ENCODE measurements around the gene ADARB2. TPM values are rescaled to one million over a fixed set of nuclear protein-coding genes. Genes with fewer than 3 reads are reported as not detected.

Gene ADARB2
- total RNA-seq, 1 donor from 2014 or later = 38.7 TPM

GRCh38 chr10:1631282-1631681 is 106.0 kb downstream of the ADARB2 start:
- Mint-ChIP-seq H3K27ac (ENCODE audit: unreplicated experiment) (no peak overlapping the region), H3K36me3 (ENCODE audit: unreplicated experiment) (peaks cover 4% of the 10 kb centered on the region), H3K4me3 (ENCODE audit: unreplicated experiment) (no peak overlapping the region), H3K4me1 (ENCODE audit: unreplicated experiment) (peaks cover 4% of the 10 kb centered on the region), H3K27me3 (ENCODE audit: unreplicated experiment) (no peaks in the 10 kb centered on the region), H3K9me3 (ENCODE audit: unreplicated experiment) (no peaks in the 10 kb centered on the region)
- TF ChIP-seq, protein P1, sequence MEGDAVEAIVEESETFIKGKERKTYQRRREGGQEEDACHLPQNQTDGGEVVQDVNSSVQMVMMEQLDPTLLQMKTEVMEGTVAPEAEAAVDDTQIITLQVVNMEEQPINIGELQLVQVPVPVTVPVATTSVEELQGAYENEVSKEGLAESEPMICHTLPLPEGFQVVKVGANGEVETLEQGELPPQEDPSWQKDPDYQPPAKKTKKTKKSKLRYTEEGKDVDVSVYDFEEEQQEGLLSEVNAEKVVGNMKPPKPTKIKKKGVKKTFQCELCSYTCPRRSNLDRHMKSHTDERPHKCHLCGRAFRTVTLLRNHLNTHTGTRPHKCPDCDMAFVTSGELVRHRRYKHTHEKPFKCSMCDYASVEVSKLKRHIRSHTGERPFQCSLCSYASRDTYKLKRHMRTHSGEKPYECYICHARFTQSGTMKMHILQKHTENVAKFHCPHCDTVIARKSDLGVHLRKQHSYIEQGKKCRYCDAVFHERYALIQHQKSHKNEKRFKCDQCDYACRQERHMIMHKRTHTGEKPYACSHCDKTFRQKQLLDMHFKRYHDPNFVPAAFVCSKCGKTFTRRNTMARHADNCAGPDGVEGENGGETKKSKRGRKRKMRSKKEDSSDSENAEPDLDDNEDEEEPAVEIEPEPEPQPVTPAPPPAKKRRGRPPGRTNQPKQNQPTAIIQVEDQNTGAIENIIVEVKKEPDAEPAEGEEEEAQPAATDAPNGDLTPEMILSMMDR (IDR thresholded peaks at IDR 0.05) = no peak
- peak; percentile 75 for DNase-seq (ENCODE audit: extremely low spot score, unreplicated experiment)

- H3K4me1 Mint-ChIP-seq (ENCODE audit: unreplicated experiment) = peaks cover 4% of the 10 kb centered on the region
- H3K27ac Mint-ChIP-seq (ENCODE audit: unreplicated experiment) = no peak overlapping the region
- H3K9me3 Mint-ChIP-seq (ENCODE audit: unreplicated experiment) = no peaks in the 10 kb centered on the region
- H3K27me3 Mint-ChIP-seq (ENCODE audit: unreplicated experiment) = no peaks in the 10 kb centered on the region
- peak; percentile 40 for DNase-seq (ENCODE audit: extremely low spot score, unreplicated experiment)
- no peak overlapping the region for H3K4me3 Mint-ChIP-seq (ENCODE audit: unreplicated experiment)
- TF ChIP-seq, protein P1 (IDR thresholded peaks at IDR 0.05) = no peak
- peaks cover 4% of the 10 kb centered on the region for H3K36me3 Mint-ChIP-seq (ENCODE audit: unreplicated experiment)
These were observed 107.0 kb downstream of the ADARB2 start for GRCh38 chr10:1630304-1630703.

DNA sequence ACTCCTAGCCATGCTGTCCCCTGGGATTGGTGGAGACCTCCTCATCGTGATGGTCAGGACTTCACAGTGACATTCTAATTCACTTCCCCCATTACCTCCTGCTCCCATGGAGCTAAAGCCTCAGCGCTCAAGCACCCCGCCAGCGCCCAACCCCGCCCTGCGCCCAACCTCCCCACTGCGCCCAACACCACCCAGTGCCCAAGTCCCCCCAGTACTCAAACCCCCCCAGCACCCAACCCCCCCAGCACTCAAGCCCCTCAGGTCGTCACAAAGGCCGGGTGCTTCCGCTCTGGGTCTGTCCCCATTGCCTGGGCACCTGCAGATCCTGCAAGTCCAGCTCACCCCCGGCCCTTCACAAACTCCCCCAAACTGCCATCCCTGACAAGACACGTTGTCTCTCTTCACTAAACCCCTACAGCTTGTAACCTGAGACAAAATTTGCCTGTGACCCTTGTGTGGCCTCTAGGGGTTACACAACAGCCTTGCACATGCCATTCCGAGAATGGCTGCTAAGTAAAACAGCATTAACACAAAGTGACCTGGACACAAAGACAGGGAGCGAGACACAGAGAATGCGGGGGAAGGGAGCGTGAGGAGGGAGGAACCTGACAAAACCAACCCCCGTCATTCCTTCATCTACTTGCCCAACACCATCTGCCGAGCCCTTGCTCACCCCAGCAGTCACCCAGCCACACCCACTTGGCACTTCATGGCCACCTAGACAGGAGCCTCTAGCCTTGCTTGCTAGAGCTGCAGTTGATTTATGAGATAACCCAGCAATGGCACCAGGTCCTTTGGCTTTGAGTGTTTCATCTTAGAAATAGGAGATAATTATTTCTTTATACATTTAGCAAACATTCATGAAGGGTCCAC is 107.8 kb downstream of the ADARB2 start:
- Mint-ChIP-seq H3K4me3 (ENCODE audit: unreplicated experiment) (no peak overlapping the region), H3K27ac (ENCODE audit: unreplicated experiment) (no peak overlapping the region), H3K4me1 (ENCODE audit: unreplicated experiment) (no peaks in the 10 kb centered on the region), H3K27me3 (ENCODE audit: unreplicated experiment) (no peaks in the 10 kb centered on the region), H3K36me3 (ENCODE audit: unreplicated experiment) (peaks cover 4% of the 10 kb centered on the region), H3K9me3 (ENCODE audit: unreplicated experiment) (no peaks in the 10 kb centered on the region)
- TF ChIP-seq, protein P1 (IDR thresholded peaks at IDR 0.05) = no peak
- DNase-seq (ENCODE audit: extremely low spot score, unreplicated experiment) = peak; percentile 66

GRCh38 chr10:1628757-1629156 is 108.6 kb downstream of the ADARB2 start:
- TF ChIP-seq, protein P1 (IDR thresholded peaks at IDR 0.05) = no peak
- DNase-seq (ENCODE audit: extremely low spot score, unreplicated experiment) = peak; percentile 54
- peaks cover 4% of the 10 kb centered on the region for H3K36me3 Mint-ChIP-seq (ENCODE audit: unreplicated experiment)
- H3K4me3 Mint-ChIP-seq (ENCODE audit: unreplicated experiment) = no peak overlapping the region
- no peak overlapping the region for H3K27ac Mint-ChIP-seq (ENCODE audit: unreplicated experiment)
- H3K27me3 Mint-ChIP-seq (ENCODE audit: unreplicated experiment) = no peaks in the 10 kb centered on the region
- no peaks in the 10 kb centered on the region for H3K4me1 Mint-ChIP-seq (ENCODE audit: unreplicated experiment)
- no peaks in the 10 kb centered on the region for H3K9me3 Mint-ChIP-seq (ENCODE audit: unreplicated experiment)

DNA sequence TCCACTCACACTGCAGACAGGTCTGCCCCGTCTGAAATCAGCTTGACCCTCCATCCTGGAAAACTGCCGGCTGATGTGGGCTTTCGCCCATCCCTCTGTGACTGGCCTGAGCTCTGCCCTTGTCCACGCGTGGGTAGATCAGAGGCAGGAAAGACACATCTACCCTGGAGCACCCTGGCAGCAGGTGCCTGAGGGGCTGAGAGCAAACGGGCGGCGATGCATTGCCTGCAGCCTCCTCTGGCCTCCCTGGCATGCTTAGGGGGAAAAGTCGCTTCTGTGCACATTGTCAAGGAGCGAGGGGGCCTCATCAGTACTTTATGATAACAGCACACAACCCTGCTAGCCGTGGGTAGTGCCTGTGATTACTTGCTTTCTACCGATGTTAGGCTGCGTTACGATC is 109.4 kb downstream of the ADARB2 start:
- Mint-ChIP-seq H3K27me3 (ENCODE audit: unreplicated experiment) (no peaks in the 10 kb centered on the region), H3K4me1 (ENCODE audit: unreplicated experiment) (no peaks in the 10 kb centered on the region), H3K4me3 (ENCODE audit: unreplicated experiment) (no peak overlapping the region), H3K9me3 (ENCODE audit: unreplicated experiment) (no peaks in the 10 kb centered on the region), H3K27ac (ENCODE audit: unreplicated experiment) (peak overlapping the region; percentile 23), H3K36me3 (ENCODE audit: unreplicated experiment) (peaks cover 4% of the 10 kb centered on the region)
- peak; percentile 42 for DNase-seq (ENCODE audit: extremely low spot score, unreplicated experiment)
- TF ChIP-seq, protein P1 (IDR thresholded peaks at IDR 0.05) = no peak
